HG03045 (cell line): Measurements from ENCODE around the gene EEF1E1.

Experiments used
- ATAC-seq: cut with Tn5 transposase; IDR thresholded peaks from one replicate; pipeline ENCODE4 v1.9.1; 2021; ENCODE audit warnings: mild to moderate bottlenecking, moderate library complexity; ENCODE audit not compliant: unreplicated experiment

EEF1E1 gene

GRCh38 chr6:8088886-8089285 is 13.5 kb downstream of the EEF1E1 start:
- ATAC-seq: no peak

DNA sequence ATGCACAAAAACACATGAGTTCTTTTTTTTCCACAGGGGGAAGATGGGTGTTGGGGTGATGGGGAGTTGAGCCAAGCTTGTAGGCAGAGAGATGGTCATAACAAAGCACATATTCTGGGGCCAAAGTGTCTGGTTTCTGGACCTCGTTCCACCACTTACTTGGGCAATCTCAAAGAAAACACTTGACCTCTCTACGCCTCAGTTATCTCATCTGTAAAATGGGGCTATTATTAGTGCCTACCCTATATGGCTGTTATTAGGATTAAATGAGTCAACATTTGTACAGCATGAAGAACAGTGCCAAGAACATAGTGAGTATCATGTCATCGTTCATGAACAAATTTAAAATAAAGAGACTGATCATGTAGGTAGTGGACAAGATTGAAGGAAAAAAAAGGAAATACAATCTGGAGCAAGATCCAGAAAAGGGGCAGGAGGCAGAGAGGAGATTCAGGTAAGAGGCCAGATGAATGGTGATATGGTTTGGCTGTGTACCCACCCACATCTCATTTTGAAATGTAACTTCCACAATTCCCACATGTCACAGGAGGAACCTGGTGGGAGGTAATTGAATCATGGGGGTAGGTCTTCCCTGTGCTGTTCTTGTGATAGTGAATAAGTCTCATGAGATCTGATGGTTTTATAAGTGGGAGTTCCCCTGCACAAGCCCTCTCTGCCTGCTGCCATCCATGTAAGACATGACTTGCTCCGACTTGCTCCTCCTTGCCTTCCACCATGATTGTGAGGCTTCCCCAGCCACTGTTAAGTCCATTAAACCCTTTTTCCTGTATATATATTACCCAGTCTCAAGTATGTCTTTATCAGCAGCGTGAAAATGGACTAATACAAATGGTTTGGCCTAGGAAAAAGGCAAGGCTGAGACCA is 14.2 kb downstream of the EEF1E1 start:
- ATAC-seq: no peak

- no peak for ATAC-seq
Measured at GRCh38 chr6:8086755-8087306, 15.5 kb downstream of the EEF1E1 start.

GRCh38 chr6:8085053-8085511 is 17.3 kb downstream of the EEF1E1 start:
- ATAC-seq: no peak

DNA sequence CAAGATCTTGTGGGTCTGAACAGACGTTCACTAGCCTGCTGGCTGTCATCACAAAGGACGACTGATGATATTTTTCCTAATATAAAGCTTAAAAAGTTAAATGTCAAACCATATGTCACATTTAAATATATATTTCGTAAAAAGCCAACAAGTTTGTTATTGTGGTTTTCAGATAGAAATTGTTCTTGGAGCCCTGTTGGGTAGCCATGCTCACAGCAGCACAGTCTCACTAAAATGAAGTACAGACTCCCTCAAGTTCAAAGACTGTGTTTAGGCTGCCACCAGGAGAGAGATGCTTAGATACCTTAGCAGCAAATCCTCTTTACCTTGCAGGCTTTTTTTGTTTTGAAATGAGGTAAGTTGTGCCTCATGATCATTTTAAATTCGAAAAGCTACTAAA is 17.8 kb downstream of the EEF1E1 start:
- no peak for ATAC-seq

- ATAC-seq: no peak
Measured at GRCh38 chr6:8082954-8083858, 19.1 kb downstream of the EEF1E1 start.

DNA sequence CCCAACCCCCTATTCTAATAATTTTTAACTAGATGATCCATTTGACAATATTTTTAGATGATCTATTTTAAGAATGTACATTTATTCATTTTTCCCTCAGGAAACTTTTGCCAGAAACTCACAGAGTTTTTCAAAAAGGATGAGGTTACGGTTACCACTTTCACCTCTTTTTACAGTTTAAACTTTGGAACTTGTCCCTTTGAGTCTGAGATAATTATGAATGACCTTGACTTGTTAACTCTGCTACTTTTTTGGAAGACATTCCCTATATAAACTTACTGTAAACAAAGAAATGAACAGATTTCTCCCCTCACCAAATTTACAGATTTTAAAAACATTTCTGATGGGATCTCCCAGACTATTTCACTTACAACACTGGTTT is 19.8 kb downstream of the EEF1E1 start:
- ATAC-seq: no peak

- no peak for ATAC-seq
Measured at GRCh38 chr6:8080362-8081151, 21.8 kb downstream of the EEF1E1 start.

DNA sequence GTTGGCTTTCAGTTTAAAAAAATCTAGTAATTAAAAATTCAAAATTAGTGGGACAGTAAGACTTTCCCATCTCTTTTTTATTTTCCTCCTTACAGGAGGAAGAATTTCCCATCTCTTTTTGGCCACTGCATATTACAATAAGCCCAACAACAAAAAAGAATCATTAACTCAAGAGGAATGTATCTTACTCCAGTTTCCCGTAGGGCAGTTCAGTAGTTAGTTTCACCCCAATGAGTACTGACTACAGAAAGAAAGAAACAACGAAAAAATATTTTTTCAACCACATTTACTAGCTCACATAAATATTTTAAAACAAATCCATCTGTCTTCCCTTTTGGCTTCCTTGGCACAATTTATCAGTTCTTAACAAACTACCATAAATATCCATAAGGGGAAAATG is 23.2 kb downstream of the EEF1E1 start:
- ATAC-seq: no peak

- ATAC-seq: no peak
Measured at GRCh38 chr6:8077991-8078390, 24.4 kb downstream of the EEF1E1 start.

DNA sequence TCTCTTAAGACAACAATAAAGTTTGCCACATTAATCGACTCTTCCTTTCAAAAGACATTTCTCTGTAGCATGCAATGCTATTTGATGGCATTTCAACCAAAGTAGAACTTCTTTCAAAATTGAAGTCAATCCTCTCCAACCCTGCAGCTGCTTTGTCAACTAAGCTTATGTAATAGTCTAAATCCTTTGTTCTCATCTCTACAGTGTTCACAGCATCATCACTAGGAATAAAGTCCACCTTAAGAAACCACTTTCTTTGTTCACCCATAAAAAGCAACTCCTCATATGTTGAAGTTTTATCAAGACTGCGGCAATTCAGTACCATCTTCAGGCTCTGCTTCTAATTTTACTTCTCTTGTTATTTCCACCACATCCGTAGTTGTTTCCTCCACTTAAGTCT is 26.6 kb downstream of the EEF1E1 start:
- no peak for ATAC-seq

- ATAC-seq: no peak
Measured at GRCh38 chr6:8075185-8075584, 27.2 kb downstream of the EEF1E1 start.

- ATAC-seq: no peak
Measured at GRCh38 chr6:8074213-8074612, 28.1 kb downstream of the EEF1E1 start.

GRCh38 chr6:8073758-8074157 is 28.6 kb downstream of the EEF1E1 start:
- ATAC-seq: no peak

- no peak for ATAC-seq
Measured at GRCh38 chr6:8070718-8071117, 31.6 kb downstream of the EEF1E1 start.

- no peak for ATAC-seq
Measured at GRCh38 chr6:8069631-8070284, 32.6 kb downstream of the EEF1E1 start.

- no peak for ATAC-seq
Measured at GRCh38 chr6:8069151-8069550, 33.2 kb downstream of the EEF1E1 start.

DNA sequence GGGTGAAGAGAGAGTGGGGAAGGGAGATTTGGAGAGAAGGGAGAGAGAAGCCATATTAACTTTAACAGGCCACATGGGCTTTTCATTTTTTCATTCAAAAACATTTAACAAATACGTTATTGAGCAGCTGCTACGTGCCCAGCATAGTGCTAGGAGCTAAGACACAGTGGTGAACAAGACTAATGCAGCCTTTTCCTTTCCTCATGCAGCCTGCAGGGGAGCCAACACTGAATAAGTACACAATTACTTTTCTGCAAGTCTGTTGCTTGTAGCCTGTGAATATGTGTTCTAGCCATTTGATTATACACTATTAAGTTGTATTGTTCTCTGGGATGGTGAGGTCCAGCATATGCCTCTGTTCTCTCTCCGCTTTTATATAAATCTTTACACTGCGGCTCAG is 36.2 kb downstream of the EEF1E1 start:
- ATAC-seq: no peak

- peak; percentile 64 for ATAC-seq
Measured at GRCh38 chr6:8065519-8065911, 36.8 kb downstream of the EEF1E1 start.
